Measurements from ENCODE around the gene EIF3C.
"Not testable (repeated sequence)": the region's sequence is repeated elsewhere in the genome, so short reads cannot be mapped to it uniquely, and the experiment has no call there.

The EIF3C gene

DNA sequence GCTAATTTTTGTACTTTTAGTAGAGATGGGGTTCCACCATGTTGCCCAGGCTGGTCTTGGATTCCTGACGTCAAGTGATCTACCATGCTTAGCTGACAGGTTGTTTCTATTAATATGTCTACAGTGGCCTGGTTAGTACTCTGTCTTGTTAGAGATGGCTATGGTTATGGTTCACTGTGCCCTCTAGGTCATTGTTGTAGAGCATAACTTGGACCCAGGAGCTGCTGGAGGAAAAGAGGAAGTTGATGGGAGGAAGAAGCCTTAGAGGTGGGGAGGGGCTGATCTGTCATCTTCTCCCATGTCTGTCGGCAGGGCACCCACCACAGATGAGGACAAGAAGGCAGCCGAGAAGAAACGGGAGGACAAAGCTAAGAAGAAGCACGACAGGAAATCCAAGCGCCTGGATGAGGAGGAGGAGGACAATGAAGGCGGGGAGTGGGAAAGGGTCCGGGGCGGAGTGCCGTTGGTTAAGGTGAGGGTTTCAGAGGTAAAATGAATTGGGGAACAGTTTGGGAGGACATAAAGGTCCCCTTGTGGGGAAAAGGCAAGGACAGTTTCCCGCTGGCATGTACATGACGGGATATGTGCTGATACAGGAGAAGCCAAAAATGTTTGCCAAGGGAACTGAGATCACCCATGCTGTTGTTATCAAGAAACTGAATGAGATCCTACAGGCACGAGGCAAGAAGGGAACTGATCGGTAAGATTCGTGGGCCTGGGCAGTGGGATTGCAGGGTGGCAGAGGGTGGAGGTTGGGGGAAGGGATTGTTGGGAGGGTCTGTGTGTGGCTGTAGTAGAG lies 11.8 kb downstream of the EIF3C start:
- not testable (repeated sequence) for H3K4me3 ChIP-seq (replicated peaks; ENCODE audit: low read depth, low read length); H3K27me3 ChIP-seq (replicated peaks; ENCODE audit: control insufficient read depth, insufficient read depth, low read length); DNase-seq (ENCODE audit: extremely low read depth, insufficient read length); H3K36me3 ChIP-seq (ENCODE audit: control insufficient read depth, insufficient read depth, low read length)

DNA sequence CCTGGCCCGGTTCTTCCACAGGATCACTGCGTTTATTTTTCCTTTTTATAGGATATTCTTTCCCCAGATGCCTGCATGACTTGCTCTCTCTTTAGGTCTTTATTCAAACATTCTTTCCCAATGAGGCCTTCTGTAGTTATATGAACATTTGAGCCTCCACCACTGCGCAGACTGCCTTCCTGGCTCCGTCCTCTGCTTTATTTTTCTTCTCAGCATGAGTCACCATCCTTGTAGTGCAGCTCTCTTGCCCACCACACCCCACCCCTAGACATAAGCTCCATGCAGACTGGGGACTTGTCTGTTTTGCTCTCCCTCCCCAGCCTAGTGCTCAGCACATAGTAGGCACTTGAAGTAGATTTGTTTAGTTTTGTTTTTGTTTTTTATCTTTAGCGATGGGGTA lies 20.0 kb downstream of the EIF3C start:
- not testable (repeated sequence) for DNase-seq (ENCODE audit: extremely low read depth, insufficient read length); H3K4me3 ChIP-seq (replicated peaks; ENCODE audit: low read depth, low read length); H3K27me3 ChIP-seq (replicated peaks; ENCODE audit: control insufficient read depth, insufficient read depth, low read length); H3K36me3 ChIP-seq (ENCODE audit: control insufficient read depth, insufficient read depth, low read length)

DNA sequence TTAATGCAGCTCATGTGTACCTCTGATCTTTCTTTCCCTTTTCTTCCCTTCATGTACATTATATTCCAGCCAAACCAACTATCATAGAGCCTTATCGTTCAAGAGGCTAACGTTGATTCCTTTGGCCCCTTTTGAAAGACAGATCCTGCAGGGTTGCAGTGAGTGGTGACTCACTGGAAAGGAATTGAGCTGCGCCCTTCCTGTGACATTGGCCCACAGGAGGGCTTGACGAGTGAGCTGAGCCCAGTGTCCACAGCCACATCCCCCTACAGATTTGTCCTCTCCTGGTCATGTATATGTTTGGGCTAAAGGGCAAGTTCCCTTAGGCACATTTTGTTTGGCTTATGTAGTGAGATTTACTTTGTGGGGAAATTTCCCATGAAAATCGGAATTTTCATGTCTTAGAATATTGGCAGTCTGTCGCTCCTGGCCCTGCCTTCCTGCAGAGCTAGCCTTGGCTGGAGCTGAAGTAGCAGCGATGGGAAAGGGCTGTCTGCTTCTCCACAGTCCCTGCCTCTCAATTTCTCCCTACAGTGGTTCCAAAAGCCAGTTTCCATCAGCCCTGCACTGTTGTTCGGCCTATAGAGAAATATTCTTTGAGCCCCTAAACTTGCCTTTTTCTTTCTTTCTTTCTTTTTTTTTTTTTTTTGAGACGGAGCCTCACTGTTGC lies 21.3 kb downstream of the EIF3C start:
- not testable (repeated sequence) for H3K4me3 ChIP-seq (replicated peaks; ENCODE audit: low read depth, low read length); H3K36me3 ChIP-seq (ENCODE audit: control insufficient read depth, insufficient read depth, low read length); H3K27me3 ChIP-seq (replicated peaks; ENCODE audit: control insufficient read depth, insufficient read depth, low read length); DNase-seq (ENCODE audit: extremely low read depth, insufficient read length)

DNA sequence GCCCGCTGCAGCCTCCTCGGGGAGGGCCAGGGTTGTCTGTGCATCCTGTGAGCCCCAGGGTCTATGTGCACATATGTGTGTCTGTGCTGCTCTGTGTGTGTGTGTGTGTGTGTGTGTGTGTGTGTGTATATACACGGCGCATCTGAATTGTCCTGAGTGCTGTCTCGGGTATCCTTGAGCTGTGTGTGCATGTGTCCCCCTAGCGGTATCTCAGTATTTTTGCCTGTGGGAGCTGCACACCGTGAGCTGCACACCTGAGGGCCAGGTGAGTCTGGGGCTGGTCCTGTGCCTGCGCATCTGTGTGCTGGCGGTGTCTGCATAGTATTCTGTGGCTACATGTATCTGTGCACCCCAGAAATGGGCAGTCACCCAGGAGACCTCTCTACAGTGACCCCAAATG lies 28.5 kb downstream of the EIF3C start:
- not testable (repeated sequence) for H3K4me3 ChIP-seq (replicated peaks; ENCODE audit: low read depth, low read length); H3K27me3 ChIP-seq (replicated peaks; ENCODE audit: control insufficient read depth, insufficient read depth, low read length); H3K36me3 ChIP-seq (ENCODE audit: control insufficient read depth, insufficient read depth, low read length); DNase-seq (ENCODE audit: extremely low read depth, insufficient read length)

DNA sequence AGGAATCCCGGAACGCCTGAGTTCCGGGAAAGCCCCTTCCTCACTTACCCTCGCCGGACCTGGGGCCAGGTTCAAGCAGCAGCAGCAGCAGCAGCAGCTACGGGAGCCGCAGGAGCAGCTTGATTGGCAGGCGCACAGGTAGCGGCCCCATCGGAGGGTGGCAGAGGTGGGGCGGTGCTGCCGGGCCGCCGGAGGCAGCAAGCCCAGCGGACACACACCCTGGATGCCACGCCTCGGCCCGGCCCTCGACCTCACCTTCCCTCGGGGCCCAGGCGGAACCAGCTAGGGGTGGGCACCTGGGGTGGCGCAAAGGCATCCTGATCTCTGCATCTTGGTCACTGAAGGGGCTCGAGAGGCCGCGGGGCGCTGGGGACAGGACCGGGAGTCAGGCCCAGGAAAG lies 29.4 kb downstream of the EIF3C start:
- H3K36me3 ChIP-seq (ENCODE audit: control insufficient read depth, insufficient read depth, low read length); H3K4me3 ChIP-seq (replicated peaks; ENCODE audit: low read depth, low read length); H3K27me3 ChIP-seq (replicated peaks; ENCODE audit: control insufficient read depth, insufficient read depth, low read length); DNase-seq (ENCODE audit: extremely low read depth, insufficient read length): not testable (repeated sequence)

DNA sequence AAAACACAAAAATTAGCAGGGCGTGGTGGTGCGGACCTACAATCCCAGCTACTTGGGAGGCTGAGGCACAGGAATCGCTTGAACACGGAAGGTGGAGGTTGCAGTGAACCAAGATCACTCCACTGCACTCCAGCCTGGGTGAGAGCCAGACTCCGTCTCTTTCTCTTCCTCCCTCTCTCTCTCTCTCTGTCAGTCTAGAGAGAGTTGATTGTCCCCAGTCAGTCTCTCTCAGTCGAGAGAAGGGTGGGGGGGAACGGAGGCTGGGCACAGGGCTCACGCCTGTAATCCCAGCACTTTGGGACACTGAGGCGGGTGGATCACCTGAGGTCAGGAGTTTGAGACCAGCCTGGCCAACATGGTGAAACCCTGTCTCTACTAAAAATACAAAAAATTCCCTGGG lies 30.0 kb downstream of the EIF3C start:
- H3K27me3 ChIP-seq (replicated peaks; ENCODE audit: control insufficient read depth, insufficient read depth, low read length); H3K36me3 ChIP-seq (ENCODE audit: control insufficient read depth, insufficient read depth, low read length); H3K4me3 ChIP-seq (replicated peaks; ENCODE audit: low read depth, low read length); DNase-seq (ENCODE audit: extremely low read depth, insufficient read length): not testable (repeated sequence)

DNA sequence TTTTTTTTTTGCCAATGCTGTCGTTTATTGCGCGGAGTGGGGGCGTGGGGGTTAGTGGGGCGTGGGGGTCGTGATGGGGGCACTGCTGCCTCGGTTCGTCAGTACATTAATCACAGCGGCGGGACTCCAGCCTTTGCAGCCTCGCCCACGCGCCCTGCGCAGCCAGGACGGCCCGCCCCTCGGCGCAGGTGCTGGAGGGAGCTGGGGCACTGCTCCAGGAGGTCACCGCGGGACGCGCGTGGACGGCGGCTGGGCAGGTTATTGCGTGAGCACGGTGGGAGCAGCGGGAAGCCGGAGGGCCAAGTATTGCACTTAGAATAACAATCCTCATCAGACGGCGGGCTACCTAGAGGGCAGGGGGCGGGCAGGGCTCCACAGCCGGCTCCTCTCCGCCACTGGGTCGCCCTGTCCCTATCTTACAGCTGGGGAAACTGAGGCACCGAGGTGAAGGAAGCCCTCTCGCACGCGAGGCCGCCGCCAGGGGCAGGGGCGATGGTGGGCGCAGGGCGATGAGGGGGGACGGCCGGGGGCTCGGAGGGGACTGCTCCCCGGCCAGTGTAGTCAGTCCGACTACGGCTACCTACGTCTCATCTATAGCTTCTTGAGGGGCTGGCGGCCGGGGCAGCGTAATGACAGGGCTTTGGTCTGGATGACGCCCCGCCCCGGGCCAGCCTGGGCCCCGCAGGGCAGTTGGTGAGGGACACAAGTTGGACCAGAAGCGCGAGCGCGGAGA lies 35.5 kb downstream of the EIF3C start:
- not testable (repeated sequence) for H3K4me3 ChIP-seq (replicated peaks; ENCODE audit: low read depth, low read length); H3K27me3 ChIP-seq (replicated peaks; ENCODE audit: control insufficient read depth, insufficient read depth, low read length); DNase-seq (ENCODE audit: extremely low read depth, insufficient read length); H3K36me3 ChIP-seq (ENCODE audit: control insufficient read depth, insufficient read depth, low read length)

DNA sequence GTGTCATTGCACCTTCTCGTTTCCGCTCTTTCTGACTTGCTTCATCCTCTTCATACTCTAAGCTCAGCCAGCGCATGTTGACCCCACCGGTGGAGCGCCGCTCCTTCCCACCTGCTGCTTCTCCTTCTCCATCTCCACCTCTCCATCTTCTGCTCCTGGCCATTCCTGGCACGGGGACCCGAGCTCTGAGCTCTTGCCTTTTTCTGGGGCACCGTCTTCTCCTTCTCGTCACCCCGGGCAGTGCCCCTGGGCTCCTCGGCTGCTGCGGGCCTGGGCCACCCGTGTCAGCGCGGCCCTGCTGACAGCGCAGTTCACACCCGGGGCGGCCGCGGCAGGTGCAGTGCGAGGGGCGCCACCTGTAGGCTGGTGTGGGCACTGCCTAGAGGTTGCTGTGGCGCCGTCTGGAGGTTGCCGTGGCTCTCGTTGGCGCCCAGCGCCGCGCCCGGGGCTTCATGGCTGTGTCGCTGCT lies 38.8 kb downstream of the EIF3C start:
- not testable (repeated sequence) for H3K27me3 ChIP-seq (replicated peaks; ENCODE audit: control insufficient read depth, insufficient read depth, low read length); H3K36me3 ChIP-seq (ENCODE audit: control insufficient read depth, insufficient read depth, low read length); H3K4me3 ChIP-seq (replicated peaks; ENCODE audit: low read depth, low read length); DNase-seq (ENCODE audit: extremely low read depth, insufficient read length)

DNA sequence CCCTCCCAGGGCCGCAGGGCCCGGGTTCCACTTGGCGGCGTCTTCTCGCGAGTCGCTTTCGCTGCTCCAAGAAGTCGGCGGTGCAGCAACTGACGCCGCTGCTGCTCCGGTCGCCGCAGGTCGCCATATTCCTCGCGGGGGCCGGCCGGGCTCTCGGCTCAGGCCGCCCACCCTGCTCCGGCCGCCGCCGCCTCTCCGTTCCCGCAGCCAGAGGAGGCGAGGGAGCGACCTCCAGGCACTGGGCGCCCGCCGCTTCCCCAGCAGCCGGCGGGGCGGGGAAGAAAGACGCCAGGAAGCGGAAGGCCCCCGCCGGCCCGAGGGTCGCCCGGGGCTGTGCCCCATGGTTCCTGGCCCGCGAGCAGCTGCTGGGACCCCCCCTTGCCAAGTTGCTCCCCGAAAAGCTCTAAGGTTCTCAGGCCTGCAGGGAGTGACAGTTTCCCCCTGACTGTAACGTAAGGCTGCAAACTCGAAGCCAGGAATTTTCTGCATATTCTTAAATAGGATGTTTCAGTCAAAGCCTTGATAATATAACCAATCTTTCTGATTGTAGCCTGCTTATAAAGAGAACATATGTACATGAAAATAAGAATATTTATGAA lies 39.3 kb downstream of the EIF3C start:
- DNase-seq (ENCODE audit: extremely low read depth, insufficient read length); H3K4me3 ChIP-seq (replicated peaks; ENCODE audit: low read depth, low read length): not testable (repeated sequence)

DNA sequence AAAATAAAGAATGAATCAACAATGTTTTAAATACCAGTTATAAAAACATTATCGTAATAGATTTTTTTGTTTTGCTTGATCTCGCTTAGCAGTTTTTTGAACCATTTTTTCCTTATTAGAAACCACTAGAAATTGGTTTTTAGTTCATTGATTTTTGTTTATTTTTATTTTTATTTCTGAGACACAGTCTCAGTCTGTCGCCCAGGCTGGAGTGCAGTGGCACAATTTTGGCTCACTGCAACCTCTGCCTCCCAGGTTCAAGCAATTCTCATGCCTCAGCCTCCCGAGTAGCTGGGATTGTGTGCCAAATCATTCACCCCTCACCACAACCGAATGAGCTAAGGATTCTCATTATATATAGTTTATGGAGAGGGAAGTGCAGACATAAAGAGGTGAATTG lies 40.2 kb downstream of the EIF3C start, which contains the start of gene NPIPB9:
TSS of gene NPIPB9 (plus strand) at position 301 of the 400 bp plus-strand sequence.
- not testable (repeated sequence) for H3K27me3 ChIP-seq (replicated peaks; ENCODE audit: control insufficient read depth, insufficient read depth, low read length); H3K4me3 ChIP-seq (replicated peaks; ENCODE audit: low read depth, low read length); DNase-seq (ENCODE audit: extremely low read depth, insufficient read length); H3K36me3 ChIP-seq (ENCODE audit: control insufficient read depth, insufficient read depth, low read length)

More for the DNA sequence above, 39.3 kb downstream of the EIF3C start:
- H3K27me3 ChIP-seq (replicated peaks; ENCODE audit: control insufficient read depth, insufficient read depth, low read length); H3K36me3 ChIP-seq (ENCODE audit: control insufficient read depth, insufficient read depth, low read length): not testable (repeated sequence)

DNA sequence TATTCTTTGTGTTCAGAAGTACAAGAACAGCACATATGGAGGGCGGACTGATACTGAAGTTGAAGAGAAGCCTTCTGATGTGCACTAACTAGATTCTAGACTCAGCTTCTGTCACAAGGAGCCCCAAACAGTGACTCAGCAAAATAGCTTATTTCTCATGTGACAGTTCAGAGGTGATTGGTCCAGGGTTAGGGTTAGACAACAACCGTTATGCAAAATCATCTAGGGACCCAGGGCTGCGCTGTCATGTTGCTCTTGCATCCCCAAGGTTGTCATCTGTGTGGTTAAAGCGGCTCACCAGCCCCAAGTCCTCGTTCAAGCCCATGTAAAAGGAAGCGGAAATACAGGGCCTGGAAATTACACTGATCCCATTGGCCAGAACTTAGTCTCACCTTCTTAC lies 70.4 kb downstream of the EIF3C start:
- not testable (repeated sequence) for H3K4me3 ChIP-seq (replicated peaks; ENCODE audit: low read depth, low read length); H3K27me3 ChIP-seq (replicated peaks; ENCODE audit: control insufficient read depth, insufficient read depth, low read length); DNase-seq (ENCODE audit: extremely low read depth, insufficient read length); H3K36me3 ChIP-seq (ENCODE audit: control insufficient read depth, insufficient read depth, low read length)

DNA sequence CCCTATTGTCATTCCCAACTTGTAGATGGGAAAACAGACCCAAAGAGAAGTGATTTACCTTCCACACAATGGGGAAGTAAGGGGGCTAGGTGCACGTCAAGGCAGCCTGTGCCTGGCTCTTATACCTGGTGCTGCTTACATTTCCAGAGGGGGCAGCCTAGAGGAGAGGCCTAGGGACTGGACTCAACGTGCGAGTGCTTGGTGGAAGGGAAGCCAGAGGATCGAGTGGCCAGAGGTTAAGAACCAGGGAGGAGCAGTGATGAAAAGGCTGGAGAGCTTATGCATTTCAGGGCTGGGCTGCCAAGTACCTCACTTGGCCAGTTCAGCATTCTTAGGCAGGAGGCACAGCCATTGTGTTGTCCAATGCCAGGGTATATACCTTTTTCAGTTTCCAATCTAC lies 71.1 kb downstream of the EIF3C start:
- H3K4me3 ChIP-seq (replicated peaks; ENCODE audit: low read depth, low read length); H3K36me3 ChIP-seq (ENCODE audit: control insufficient read depth, insufficient read depth, low read length); DNase-seq (ENCODE audit: extremely low read depth, insufficient read length); H3K27me3 ChIP-seq (replicated peaks; ENCODE audit: control insufficient read depth, insufficient read depth, low read length): not testable (repeated sequence)
